Activated CD4-positive, alpha-beta T cell treated with anti-CD3 and anti-CD28 coated beads for 48 hours (primary cell): ENCODE results near the gene CAPN3.

ENCODE experiments used
- DNase-seq: peaks from one replicate; pipeline ENCODE4 v3.0.0-alpha.2; 2020

The CAPN3 gene

GRCh38 chr15:42457445-42458442, 98.4 kb downstream of the CAPN3 start:
- no peak for DNase-seq

GRCh38 chr15:42461261-42461660, 102.0 kb downstream of the CAPN3 start:
- DNase-seq: no peak
